Parathyroid adenoma (tissue), 2 donors: ENCODE data around the gene STN1.
A peak's percentile ranks its signal among the peaks of the same experiment; 100 is the strongest.

ENCODE experiments used
- H2AFZ ChIP-seq: fragments of 300-600 bp; sonication (generic); one replicate; pipeline ENCODE4 v1.7.0; 2017; ENCODE audit warnings: antibody characterized with exemption, mild to moderate bottlenecking
- H3K27ac ChIP-seq: fragments of 300-600 bp; sonication (generic); one replicate; pipeline ENCODE4 v1.7.0; 2017
- H3K27me3 ChIP-seq: fragments of 300-600 bp; sonication (generic); one replicate; pipeline ENCODE4 v1.7.0; 2017; ENCODE audit warnings: low read length; ENCODE audit not compliant: control insufficient read depth, insufficient read depth
- H3K36me3 ChIP-seq: fragments of 300-600 bp; sonication (generic); one replicate; pipeline ENCODE4 v1.7.0; 2017; ENCODE audit warnings: low read length; ENCODE audit not compliant: control insufficient read depth, insufficient read depth
- H3K4me1 ChIP-seq: fragments of 300-600 bp; sonication (generic); one replicate; pipeline ENCODE4 v1.7.0; 2017; ENCODE audit warnings: control low read depth
- H3K4me2 ChIP-seq: fragments of 300-600 bp; sonication (generic); one replicate; pipeline ENCODE4 v1.7.0; 2017; ENCODE audit warnings: low read length
- H3K4me3 ChIP-seq: fragments of 300-600 bp; sonication (generic); one replicate; pipeline ENCODE4 v1.7.0; 2017; ENCODE audit warnings: low read depth, low read length
- H3K79me2 ChIP-seq: fragments of 300-600 bp; sonication (generic); one replicate; pipeline ENCODE4 v1.7.0; 2017; ENCODE audit warnings: control low read depth
- H3K9ac ChIP-seq: fragments of 300-600 bp; sonication (generic); one replicate; pipeline ENCODE4 v1.7.0; 2017; ENCODE audit warnings: mild to moderate bottlenecking
- H3K9me3 ChIP-seq: fragments of 300-600 bp; sonication (generic); one replicate; pipeline ENCODE4 v1.7.0; 2017; ENCODE audit warnings: low read length; ENCODE audit not compliant: control insufficient read depth
- TF ChIP-seq, protein P1 (sequence below): fragments of 300-600 bp; sonication (generic); IDR thresholded peaks from one replicate; pipeline ENCODE4 v1.7.0; 2017; ENCODE audit warnings: antibody characterized with exemption, mild to moderate bottlenecking
- donor health status: primary hyperparathyroidism.

The STN1 gene

DNA sequence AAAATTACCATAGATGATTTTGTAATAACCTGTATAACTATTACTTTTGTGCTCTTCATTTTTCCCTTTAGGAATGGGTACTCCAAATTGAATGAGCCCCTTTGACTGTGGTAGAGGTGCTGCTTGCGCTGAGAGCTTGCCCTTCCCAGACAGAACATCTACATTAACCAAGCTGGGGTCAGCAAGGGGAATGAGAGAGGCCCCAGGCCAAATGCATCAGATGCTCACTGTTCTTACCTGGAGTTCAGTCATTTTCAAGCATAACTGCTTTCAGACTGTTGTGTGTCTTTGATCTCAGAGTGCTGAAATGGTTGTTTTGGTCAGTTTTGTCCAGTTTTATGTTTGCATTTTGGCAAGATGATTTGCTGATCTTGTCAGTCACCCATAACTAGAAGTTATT lies 7.6 kb upstream of the STN1 start:
- no peaks in the 10 kb centered on the region for H3K36me3 ChIP-seq
- no peak overlapping the region for H2AFZ ChIP-seq
- TF ChIP-seq, protein P1, sequence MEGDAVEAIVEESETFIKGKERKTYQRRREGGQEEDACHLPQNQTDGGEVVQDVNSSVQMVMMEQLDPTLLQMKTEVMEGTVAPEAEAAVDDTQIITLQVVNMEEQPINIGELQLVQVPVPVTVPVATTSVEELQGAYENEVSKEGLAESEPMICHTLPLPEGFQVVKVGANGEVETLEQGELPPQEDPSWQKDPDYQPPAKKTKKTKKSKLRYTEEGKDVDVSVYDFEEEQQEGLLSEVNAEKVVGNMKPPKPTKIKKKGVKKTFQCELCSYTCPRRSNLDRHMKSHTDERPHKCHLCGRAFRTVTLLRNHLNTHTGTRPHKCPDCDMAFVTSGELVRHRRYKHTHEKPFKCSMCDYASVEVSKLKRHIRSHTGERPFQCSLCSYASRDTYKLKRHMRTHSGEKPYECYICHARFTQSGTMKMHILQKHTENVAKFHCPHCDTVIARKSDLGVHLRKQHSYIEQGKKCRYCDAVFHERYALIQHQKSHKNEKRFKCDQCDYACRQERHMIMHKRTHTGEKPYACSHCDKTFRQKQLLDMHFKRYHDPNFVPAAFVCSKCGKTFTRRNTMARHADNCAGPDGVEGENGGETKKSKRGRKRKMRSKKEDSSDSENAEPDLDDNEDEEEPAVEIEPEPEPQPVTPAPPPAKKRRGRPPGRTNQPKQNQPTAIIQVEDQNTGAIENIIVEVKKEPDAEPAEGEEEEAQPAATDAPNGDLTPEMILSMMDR, result no peak
- H3K4me1 ChIP-seq, result no peaks in the 10 kb centered on the region
- H3K9ac ChIP-seq, result no peak overlapping the region
- no peaks in the 10 kb centered on the region for H3K79me2 ChIP-seq
- no peak overlapping the region for H3K4me3 ChIP-seq
- no peaks in the 10 kb centered on the region for H3K9me3 ChIP-seq
- H3K27ac ChIP-seq, result no peak overlapping the region
- H3K27me3 ChIP-seq, result no peaks in the 10 kb centered on the region
- H3K4me2 ChIP-seq, result no peak overlapping the region

DNA sequence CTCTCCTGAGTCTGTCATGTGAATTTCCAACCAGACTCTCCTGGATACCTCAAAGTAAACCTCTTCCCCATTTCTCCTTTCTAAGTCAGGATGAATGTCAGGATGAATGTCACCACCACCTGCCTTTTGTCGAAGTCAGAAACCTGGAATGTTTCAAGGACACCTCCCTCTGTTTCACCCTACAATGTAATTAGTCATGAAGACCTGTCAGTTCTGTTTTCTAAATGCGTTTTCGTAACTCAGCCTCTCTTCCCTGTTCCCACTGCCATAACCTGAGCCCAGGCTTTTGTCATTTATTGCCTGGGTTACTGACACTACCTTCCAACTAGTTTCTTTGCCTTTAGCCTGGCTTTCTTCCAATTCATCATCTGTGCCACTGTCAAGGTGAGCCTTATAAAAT lies 5.5 kb upstream of the STN1 start:
- Histone ChIP-seq H3K4me1 (peaks cover 3% of the 10 kb centered on the region), H2AFZ (peak overlapping the region; percentile 14), H3K27ac (no peak overlapping the region), H3K36me3 (no peaks in the 10 kb centered on the region), H3K4me3 (no peak overlapping the region), H3K4me2 (no peak overlapping the region), H3K9me3 (no peaks in the 10 kb centered on the region), H3K79me2 (no peaks in the 10 kb centered on the region), H3K9ac (no peak overlapping the region), H3K27me3 (no peaks in the 10 kb centered on the region)
- TF ChIP-seq, protein P1, result no peak

DNA sequence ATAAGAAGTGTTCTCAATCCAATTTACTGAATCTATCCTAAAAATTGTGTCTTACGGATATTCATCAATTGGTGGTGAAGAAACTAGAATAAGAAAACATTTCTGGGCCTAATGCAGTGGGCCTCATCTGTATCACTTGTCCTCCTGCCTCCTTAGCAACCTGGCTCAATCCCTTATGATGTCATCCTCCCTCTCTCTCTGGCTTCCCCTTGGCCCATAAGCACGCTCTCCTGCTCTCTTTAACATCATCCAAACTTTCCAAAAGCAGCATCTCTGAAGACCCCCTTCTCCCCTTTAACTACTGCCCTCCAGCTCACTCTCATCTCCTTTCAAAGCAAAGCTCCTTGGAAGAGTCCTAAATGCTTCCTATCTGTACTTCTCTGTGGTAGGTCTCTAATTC lies 4.7 kb upstream of the STN1 start:
- Histone ChIP-seq H3K27ac (no peak overlapping the region), H3K4me1 (peaks cover 4% of the 10 kb centered on the region), H3K9me3 (no peaks in the 10 kb centered on the region), H3K4me3 (no peak overlapping the region), H3K36me3 (no peaks in the 10 kb centered on the region), H2AFZ (no peak overlapping the region), H3K9ac (no peak overlapping the region), H3K4me2 (no peak overlapping the region), H3K27me3 (no peaks in the 10 kb centered on the region), H3K79me2 (no peaks in the 10 kb centered on the region)
- TF ChIP-seq, protein P1, result no peak

DNA sequence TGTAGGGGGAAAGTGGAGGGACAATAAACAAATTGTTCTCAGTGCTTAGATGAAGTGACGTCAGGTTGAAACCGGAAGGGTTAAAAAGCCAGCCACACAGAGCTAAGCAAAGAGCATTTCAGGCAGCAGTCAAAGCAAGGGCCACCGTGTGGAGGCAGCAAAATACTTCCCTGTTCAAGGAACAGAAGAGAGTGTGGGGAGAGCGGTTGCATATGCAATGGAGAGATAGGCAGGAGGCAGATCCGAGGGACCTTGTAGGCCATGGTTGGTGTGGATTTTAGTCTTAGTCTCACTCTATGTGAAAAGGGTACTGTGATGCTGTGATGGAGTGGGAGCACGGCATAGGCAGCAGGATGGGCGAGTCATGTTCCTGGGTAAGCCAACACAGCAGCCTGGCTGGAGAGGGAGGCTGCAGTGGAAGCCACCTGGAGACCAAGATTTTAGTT lies 3.8 kb upstream of the STN1 start:
- Histone ChIP-seq H3K79me2 (no peaks in the 10 kb centered on the region), H3K4me3 (no peak overlapping the region), H3K9ac (no peak overlapping the region), H3K9me3 (no peaks in the 10 kb centered on the region), H3K27me3 (no peaks in the 10 kb centered on the region), H3K27ac (no peak overlapping the region), H3K36me3 (no peaks in the 10 kb centered on the region), H3K4me1 (peaks cover 8% of the 10 kb centered on the region), H3K4me2 (no peak overlapping the region), H2AFZ (no peak overlapping the region)
- TF ChIP-seq, protein P1, result no peak

DNA sequence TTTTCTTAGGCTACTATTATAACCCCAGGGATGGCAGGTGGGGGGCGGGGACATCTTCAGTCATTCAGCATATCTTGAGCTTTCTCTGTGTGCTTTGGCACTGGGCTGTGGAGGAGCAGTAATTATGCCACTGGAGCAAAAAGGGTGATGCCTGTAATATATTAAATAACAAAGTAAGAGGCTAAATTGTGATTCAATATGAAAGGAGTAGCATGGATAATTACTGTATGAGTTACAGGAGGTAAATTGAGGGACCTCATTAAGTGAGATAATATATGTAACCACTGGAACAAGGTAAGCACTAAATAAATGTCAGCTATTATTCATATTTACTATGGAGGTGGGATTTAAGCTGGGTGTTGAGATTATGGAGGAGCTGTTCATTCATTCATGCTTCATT lies 3.3 kb upstream of the STN1 start:
- H3K36me3 ChIP-seq, result no peaks in the 10 kb centered on the region
- H3K79me2 ChIP-seq, result no peaks in the 10 kb centered on the region
- H3K4me1 ChIP-seq, result peaks cover 8% of the 10 kb centered on the region
- no peak overlapping the region for H3K4me2 ChIP-seq
- no peak overlapping the region for H2AFZ ChIP-seq
- H3K9ac ChIP-seq, result no peak overlapping the region
- H3K27me3 ChIP-seq, result no peaks in the 10 kb centered on the region
- TF ChIP-seq, protein P1, result no peak
- H3K27ac ChIP-seq, result no peak overlapping the region
- no peak overlapping the region for H3K4me3 ChIP-seq
- no peaks in the 10 kb centered on the region for H3K9me3 ChIP-seq
